GM18511 (cell line): ENCODE data around the gene ARR3.
"Not testable (repeated sequence)": the region's sequence is repeated elsewhere in the genome, so short reads cannot be mapped to it uniquely, and the experiment has no call there.

Source experiments
- ATAC-seq: cut with Tn5 transposase; IDR thresholded peaks from one replicate; pipeline ENCODE4 v1.9.1; 2021; ENCODE audit warnings: mild to moderate bottlenecking, moderate library complexity; ENCODE audit not compliant: unreplicated experiment

ARR3 gene

GRCh38 chrX:70268034-70268433 is at the start of gene ARR3:
TSS of gene ARR3 (plus strand) at chrX:70268334. CDS start at chrX:70269386, 1,052 bp downstream.
- ATAC-seq: no peak

- ATAC-seq: no peak
Measured at GRCh38 chrX:70219938-70220764, 48.0 kb upstream of the ARR3 start.

- no peak for ATAC-seq
Measured at GRCh38 chrX:70226048-70226447, 42.1 kb upstream of the ARR3 start.

- no peak for ATAC-seq
Measured at GRCh38 chrX:70226687-70227086, 41.4 kb upstream of the ARR3 start.

GRCh38 chrX:70231666-70232065 is 36.5 kb upstream of the ARR3 start:
- no peak for ATAC-seq

GRCh38 chrX:70234355-70234754 is 33.8 kb upstream of the ARR3 start, which contains the start of gene AWAT1:
TSS of gene AWAT1 (plus strand) at chrX:70234655. CDS start at chrX:70234696, 41 bp downstream.
- no peak for ATAC-seq

- ATAC-seq: no peak
Measured at GRCh38 chrX:70240751-70241150, 27.4 kb upstream of the ARR3 start.

GRCh38 chrX:70241501-70241900 is 26.6 kb upstream of the ARR3 start:
- ATAC-seq: no peak

- ATAC-seq: not testable (repeated sequence)
Measured at GRCh38 chrX:70243601-70244000, 24.5 kb upstream of the ARR3 start.

- no peak for ATAC-seq
Measured at GRCh38 chrX:70244881-70245280, 23.3 kb upstream of the ARR3 start.

- ATAC-seq: no peak
Measured at GRCh38 chrX:70247252-70247651, 20.9 kb upstream of the ARR3 start.

- ATAC-seq: no peak
Measured at GRCh38 chrX:70252491-70252890, 15.6 kb upstream of the ARR3 start.

- ATAC-seq: no peak
Measured at GRCh38 chrX:70253377-70254062, 14.6 kb upstream of the ARR3 start.

GRCh38 chrX:70254063-70254400 is 14.1 kb upstream of the ARR3 start:
- ATAC-seq: no peak

GRCh38 chrX:70254909-70255308 is 13.2 kb upstream of the ARR3 start:
- ATAC-seq: no peak

- ATAC-seq: no peak
Measured at GRCh38 chrX:70255452-70255851, 12.7 kb upstream of the ARR3 start.

- ATAC-seq: no peak
Measured at GRCh38 chrX:70257423-70258288, 10.5 kb upstream of the ARR3 start.

- no peak for ATAC-seq
Measured at GRCh38 chrX:70260104-70260503, 8.0 kb upstream of the ARR3 start, which contains the start of gene P2RY4. TSS of gene P2RY4 (minus strand) at chrX:70260204. CDS start at chrX:70259624, 580 bp downstream.

GRCh38 chrX:70262952-70263567 is 5.1 kb upstream of the ARR3 start:
- ATAC-seq: peak; percentile 77

GRCh38 chrX:70264784-70265183 is 3.4 kb upstream of the ARR3 start:
- ATAC-seq: no peak

GRCh38 chrX:70274029-70274428 is 5.9 kb downstream of the ARR3 start:
- not testable (repeated sequence) for ATAC-seq
